GM19452 (cell line): ENCODE measurements around the gene CDC42BPA.
"Not testable (repeated sequence)": the region's sequence is repeated elsewhere in the genome, so short reads cannot be mapped to it uniquely, and the experiment has no call there.

Experiments used
- ATAC-seq: cut with Tn5 transposase; IDR thresholded peaks from one replicate; pipeline ENCODE4 v1.9.1; 2021; ENCODE audit not compliant: unreplicated experiment

The CDC42BPA gene

DNA sequence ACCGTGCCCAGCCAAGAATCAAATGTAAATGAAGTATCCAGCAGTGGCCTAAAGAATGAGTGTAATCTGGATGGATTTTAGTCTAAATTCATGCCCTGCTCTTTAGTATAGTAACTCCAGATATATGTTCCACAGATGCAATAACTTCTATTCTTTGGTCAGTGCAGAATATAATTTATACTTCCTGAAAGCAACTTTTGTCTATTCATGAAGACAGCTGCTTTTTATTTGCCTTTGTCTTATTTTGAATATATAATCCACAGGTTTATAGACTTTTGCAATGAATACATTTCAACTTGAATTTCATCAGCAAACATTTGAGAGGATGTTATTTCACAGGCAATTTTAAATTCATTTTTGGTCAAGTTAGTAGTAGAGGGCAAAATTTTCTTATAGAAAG lies 54.4 kb downstream of the CDC42BPA start:
- no peak for ATAC-seq

DNA sequence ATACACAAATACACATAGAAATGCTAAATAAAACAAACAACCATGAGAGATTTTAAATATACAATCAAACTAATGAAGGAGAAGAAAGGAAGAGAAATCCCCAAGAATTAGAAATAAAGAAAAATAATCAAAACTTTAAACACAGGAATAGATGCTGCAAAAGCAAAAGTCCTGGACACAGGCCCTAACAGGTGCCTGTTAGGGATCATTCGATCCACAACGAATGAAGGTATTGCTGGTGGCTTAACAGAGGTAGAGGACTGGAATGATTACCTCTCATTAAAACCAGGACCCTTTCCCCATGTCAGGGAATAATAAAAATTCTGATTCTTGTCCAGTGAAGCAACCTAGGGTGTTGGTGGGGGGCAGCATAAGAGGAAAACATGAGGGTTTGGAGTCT lies 56.8 kb downstream of the CDC42BPA start:
- ATAC-seq: no peak

DNA sequence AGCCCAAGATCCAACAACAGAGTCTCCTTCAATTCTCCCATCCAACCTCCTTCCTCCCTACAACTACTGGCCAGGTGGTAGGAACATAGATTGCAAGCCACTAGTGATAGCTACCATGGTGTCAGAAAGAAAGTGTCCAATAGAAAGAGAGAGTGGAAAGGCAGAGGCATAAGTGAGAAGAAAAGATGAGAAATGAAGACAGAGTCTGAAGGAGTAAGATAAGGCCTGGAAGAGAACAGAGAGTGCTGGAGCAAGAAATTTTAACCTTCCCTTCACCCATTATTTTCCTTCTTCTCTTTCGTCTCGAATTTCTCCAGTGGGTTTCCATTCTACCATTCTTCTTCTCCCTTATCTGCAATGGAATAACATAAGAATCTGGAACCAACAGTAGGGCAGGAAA lies 57.9 kb downstream of the CDC42BPA start:
- no peak for ATAC-seq

DNA sequence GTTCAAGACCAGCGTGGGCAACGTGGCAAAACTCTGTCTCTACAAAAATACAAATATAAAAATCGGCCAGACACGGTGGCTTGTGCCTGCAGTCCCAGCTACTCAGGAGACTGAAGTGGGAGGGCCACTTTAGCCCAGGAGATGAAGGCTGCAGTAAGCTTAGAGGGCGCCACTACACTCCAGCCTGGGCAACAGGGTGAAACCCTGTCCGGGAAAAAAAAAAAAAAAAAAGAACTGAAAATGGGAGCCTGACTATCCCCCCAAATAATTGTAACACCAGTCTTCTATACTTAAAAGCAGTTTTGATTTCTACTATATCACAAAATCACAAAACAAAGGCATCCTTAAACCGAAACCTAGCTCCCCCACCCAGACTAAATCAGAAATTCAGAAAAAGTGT lies 60.3 kb downstream of the CDC42BPA start:
- ATAC-seq: no peak

DNA sequence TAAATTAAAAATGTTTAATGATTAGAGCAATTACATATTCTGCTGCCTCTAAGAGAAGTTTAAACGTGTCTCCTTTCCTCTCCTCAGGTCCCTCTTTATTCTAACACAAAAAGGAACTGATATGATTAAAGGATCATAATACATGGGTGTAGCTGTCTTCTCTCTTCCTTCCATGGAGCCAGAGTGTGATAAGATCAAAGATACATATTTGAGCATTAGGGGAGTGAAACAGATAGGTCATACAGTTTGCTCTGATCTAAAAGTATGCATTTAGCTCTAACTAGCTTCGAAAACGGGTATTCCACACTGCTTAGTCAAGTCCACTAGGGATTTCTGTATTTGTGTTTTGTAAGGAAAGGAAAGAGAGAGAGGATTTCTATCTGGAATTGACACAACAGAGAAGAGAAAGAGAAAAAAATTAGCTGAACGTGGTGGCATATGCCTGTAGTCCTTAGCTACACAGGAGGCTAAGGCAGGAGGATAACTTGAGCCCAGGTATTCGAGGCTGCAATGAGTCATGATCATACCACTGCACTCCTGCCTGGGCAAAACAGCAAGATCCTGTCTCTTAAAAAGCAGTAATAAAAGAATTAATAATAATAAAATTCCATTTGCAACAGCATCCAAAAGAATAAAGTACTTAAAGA lies 63.1 kb downstream of the CDC42BPA start:
- ATAC-seq: no peak

DNA sequence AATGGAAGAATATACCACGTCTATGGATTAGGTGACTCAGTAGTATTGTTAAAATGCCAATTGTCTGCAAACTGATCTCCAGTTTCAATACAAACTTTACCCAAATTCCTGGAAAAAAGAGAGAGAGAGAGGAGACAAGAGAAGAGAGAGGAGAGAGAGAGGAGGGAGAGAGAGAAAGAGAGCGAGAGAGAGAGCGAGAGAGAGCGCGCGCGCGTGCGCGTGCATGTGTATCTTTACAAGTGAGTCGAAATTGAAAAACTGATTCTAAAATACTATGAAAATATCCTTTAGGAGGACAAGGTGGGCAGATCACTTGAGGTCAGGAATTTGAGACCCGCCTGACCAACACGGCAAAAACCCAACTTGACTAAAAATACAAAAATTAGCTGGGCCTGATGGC lies 65.2 kb downstream of the CDC42BPA start:
- ATAC-seq: no peak

DNA sequence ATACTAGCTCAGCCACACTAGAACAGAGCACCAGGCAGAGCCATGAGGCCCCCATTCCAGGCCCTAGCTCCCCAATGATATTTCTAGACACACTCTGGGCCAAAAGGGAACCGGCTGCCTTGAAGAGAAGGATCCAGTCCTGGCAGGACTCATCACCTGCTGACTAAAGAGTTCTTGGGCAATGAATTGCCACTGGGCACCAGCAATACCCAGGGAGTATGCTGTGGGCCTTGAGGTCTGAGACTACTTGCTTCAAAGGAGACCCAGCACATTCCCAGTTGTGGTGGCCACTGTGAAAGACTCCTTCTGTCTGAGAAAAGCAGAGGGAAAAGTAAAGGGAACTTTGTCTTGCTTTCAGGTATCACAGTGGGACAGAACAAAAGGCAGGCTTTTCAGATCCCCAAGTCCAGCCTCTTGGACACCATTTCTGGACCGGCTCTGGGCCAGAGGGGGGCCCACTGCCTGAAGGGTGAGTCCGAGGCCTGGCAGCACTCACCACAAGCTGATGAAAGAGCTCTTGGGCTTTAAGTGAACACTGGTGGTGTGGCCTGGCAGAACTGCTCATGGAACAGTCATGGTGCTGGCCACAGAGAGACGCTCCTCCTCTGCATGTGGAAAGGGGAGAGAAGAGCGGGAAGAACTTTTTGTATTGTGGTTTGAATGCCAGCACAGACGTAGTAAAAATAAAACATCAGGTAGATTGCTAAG lies 72.5 kb downstream of the CDC42BPA start:
- no peak for ATAC-seq

DNA sequence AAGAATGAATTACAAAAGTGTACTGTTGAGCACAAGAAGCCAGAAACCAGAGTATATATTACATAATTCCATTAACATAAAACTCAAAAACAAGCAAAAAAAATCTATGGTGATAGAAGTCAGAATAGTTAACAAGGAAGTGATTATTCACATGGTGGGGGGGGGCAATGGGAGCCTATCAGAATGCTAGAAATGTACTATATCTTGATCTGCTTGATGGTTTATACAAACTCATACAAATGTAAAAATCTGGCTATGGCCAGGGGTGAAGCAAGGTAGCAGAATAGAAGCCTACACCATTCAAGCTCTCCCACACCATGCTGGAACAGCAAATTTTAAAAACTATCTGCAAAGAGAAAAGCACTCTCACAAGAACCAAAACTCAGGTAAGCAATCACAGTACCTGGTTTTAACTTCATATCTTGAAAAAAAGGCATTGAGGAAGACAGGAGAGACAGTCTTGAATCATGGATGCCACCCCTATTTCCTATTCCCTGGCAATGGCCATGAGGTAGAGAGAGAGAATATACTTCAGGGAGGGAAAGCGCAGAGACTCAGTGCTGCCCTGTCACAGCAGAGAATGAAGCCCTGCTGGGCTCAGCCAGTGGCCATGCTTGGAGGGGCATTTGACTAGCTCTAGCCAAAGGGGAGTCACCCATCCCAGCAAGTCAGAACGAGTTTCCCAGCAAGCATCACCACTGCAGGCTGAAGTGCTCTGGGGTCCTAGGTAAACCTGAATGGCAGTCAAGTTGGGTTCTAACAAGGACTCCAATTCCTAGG lies 73.8 kb downstream of the CDC42BPA start:
- no peak for ATAC-seq

DNA sequence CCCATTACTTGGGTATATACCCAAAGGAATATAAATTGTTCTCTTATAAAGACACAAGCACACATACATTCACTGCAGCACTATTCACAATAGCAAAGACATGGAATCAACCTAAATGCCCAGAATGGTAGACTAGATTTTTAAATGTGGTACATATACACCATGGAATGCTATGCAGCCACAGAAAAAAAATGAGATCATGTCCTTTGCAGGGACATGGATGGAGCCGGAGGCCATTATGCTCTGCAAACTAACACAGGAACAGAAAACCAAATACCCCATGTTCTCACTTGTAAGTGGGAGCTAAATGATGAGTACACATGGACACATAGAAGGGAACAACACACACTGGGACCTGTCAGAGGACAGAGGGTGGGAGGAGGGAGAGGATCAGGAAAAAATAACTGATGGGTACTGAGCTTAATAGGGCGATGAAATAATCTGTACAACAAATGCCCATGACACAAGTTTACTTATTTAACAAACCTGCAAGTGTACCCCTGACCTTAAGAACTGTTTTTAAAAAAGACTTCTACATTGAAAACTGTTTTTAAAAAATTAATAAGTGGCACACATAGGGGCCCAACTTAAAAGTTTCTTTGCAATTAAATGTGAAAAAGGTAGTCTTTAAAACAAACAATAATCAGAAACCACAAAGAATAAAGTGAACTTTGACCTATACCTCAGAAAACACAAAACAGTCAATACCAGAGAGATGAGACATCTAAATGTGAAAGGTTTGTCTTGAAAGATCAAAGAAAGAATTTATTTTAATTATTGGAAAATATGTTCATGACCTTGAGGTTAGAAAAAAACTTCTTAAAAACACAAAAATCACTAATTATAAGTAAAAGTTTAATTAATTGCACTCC lies 75.2 kb downstream of the CDC42BPA start:
- no peak for ATAC-seq

DNA sequence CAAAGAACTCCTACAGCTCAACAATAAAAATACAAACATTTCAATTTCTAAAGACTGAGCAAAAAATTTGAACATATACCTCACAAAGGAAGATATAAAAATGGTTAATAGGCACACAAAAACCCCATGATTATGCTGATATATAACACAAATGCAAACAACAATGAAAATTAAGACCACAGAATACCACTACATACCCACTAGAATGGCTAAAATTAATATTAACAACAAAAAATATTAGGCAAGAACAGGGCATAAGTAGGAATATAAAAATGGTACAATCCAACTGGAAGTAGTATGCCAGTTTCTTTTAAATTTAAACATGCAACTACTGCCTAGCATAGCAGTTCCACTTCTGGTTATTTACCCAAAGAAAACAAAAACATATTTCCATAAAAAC lies 77.3 kb downstream of the CDC42BPA start:
- ATAC-seq: no peak

DNA sequence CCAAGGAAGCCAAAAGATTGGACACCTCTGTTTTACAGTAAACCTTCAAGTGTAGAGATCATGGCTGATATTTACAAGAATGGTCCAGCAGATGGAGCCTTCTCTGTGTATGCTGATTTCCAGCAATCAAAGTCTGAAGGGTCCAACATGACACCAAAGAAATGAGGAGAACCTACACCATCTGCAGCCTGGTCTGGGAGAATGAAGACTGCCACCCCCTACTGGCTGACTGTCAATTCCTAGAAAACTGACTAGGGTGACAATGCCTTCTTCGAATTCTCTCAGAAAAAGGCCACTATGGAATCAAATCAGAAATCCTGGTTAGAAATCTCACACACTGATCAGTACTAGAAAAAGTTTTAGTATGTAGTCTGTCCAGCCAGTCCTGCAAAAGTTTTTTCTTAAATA lies 83.3 kb downstream of the CDC42BPA start:
- no peak for ATAC-seq

DNA sequence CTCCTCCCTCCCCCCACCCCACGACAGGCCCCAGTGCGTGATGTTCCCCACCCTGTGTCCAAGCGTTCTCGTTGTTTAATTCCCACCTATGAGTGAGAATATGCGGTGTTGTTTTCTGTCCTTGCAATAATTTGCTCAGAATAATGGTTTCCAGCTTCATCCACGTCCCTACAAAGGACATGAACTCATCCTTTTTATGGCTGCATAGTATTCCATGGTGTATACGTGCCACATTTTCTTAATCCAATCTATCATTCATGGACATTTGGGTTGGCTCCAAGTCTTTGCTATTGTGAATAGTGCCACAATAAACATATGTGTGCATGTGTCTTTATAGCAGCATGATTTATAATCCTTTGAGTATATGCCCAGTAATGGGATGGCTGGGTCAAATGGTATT lies 87.2 kb downstream of the CDC42BPA start:
- not testable (repeated sequence) for ATAC-seq

DNA sequence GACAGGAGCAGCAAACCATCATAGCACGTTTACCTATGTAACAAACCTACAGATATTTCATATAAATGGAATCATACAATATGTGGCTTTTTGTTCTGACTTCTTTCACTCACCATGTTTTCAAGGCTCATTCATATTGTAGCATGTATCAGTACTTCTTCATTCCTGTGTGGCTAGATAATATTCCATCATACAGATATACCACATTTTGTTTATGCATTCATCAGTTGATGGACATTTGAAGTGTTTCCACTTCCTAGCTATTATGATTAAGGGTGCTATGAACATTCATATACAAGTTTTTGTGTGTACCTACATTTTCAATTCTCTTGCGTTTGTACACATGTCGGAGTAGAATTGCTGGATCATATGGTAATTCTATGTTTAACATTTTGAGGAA lies 90.1 kb downstream of the CDC42BPA start:
- ATAC-seq: no peak

DNA sequence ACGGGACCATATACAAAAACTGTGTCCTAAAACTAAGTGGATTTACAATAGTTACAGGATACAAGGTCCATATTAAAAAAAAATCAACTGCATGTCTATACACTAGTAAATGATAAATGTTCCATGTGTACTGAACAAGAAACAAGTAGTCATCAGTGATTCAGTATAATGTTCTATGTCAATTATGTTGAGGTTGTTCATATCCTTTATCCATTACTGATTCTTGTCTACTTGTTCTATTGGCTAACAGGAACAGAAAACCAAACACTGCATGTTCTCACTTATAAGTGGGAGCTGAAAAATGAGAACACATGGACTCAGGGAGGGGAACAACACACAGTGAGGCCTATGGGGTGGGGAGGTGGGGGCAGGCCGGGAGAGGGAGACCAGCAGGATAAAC lies 90.5 kb downstream of the CDC42BPA start:
- no peak for ATAC-seq

DNA sequence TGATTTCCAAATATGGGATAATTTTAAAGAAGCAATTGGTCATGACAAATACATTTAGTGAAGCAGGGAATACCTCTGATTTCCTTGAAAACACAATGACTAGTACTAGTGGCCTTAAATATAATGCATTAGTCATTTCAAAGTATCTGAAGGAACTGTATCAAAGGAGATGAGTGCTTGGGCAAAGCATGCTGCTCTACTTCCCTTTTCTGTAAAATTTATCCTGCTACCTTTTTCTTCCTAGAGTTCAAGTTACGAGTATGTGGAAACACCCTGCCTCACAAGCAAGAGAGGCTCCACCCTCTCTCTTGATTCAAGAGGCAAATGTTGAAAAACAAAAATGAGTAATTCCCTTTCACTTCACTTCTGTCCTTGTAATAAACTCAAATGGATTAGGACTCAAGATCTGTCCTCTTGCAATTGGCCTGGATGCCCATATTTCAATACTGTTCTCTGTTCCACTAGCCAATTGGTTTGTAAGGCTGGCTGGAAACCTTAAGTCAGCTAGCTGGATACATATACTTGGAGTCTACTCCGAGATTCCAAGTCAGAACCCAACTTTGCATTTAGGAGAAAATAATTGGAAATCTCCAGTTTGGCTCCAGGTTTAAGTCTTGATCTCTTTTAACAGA lies 92.5 kb downstream of the CDC42BPA start:
- no peak for ATAC-seq

DNA sequence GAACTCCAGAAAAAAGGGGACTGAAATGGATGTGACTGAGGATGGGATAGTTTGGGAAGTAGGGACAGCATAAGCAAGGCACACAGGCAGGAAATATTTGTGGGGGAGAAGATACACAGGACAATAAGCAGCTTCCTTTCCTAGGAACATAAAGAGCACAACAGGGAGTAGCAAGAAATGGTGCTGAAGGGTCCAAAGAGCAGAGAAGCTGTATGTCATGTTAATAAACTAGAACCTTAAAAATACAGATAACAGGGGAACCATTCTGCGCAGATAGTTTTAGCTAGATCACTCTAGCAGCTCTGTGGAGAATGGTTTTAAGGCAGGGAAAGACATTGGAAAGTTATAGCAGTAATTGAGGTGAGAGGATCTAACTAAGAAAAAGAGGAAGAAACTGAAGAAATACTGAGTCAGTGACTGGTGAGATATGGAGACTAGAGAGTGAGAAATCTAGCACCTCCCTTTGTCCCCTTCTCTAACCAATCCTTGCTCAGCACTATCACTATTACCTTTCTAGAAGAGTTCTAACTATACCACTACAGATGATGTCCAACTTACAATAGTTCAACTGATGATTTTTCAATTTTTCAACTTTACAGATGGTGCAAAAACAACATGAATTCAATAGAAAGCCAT lies 95.0 kb downstream of the CDC42BPA start:
- ATAC-seq: no peak

DNA sequence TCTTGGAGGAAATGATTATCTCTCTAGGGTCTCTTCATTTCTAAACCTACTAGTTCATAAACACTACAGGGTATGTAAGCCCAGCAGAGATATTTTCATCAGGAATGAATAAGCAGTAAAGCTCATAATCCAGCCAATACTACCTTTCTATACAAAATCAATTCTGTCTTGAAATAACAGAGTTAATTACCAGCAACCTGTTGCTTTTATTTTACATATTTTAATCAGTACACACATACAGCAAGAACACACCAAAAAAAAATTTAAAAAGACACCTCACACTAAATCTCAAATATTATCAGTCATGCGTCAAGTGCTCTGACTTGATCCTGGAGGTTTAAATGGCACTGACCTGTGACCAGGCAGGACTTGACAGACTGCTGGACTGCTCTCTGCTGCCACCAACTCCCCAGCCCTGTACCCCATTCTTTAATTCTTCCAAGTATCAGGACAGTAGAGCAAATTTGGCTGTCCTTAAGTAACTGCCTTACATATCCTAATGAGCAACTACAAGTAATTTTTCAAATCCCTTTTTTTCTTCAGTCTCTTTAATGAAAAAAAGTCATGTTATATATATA lies 98.5 kb downstream of the CDC42BPA start:
- no peak for ATAC-seq

DNA sequence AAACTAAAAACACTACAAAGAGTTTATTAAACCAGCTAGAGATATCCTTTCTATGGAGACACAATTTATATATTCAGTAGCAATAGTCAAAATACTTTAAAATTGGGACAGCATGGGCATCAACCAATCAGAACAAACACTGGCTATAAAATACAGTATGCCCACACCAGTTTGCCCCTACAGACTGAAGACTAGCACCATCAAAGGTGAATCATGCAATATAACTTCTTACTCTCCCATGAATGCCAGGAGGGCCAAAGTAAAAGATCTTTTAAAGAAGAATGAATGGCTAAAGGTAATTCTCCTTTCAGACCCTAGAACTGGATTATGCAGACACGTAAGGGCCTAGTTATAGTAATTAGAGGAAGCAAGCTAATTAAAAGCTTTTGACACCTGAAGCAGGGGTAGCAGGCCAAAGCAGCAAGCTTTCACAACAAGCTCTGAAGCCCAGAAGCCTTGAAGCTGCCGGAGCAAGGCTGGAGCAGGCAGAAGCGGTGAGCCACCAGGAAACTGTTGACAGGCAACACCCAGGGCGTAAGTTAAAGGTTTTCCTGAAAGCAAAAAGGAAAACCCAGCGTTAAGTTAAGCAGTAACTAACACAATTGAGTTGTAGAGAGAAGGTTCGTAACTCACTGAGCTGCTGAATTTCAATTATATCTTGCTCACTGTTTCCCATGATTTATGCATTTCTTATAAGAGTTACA lies 99.3 kb downstream of the CDC42BPA start:
- ATAC-seq: no peak

DNA sequence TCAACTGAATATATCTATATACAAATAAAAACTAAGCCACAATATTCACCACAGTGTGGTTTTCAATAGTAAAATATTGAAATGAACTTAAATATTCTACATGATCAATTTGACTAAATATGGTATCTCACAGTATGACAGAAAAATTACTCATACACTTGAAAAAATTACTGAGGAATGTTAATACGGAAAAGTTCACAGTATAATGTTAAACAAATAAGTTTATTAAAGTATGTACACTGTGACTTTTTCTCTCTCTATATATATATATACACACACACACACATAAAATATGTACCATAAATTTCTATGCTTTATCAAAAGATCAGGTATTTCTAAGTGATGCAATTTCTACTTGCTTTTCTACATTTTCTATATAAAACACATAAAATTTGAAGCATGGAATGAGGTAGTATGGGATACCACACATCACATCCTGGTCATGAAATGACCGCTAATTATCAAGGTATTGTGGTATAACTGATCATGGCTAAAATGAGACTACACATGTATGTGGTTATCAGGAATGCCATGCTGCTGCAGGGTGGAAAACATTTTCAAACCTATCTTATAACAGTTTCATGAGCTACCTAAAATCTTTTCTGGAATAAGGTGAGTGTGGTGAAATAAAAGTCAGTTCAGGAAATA lies 102.3 kb downstream of the CDC42BPA start:
- ATAC-seq: no peak
